B cell (primary cell): ENCODE measurements around the gene LSMEM2. TPM values are rescaled to one million over a fixed set of nuclear protein-coding genes. Genes with fewer than 3 reads are reported as not detected.

Experiments
- ATAC-seq: fragments of 200-7000 bp; cut with Tn5 transposase; one replicate; pipeline ENCODE4 v1.10.0; 2021; ENCODE audit warnings: low read depth, mild to moderate bottlenecking, moderate number of reproducible peaks, moderate library complexity
- CTCF ChIA-PET: fragments of 350-600 bp; sonication (Branson Sonifier 250); formaldehyde crosslinking; loops from one replicate; lab custom pipeline; 2021; ENCODE audit warnings: antibody characterized with exemption, inconsistent platforms; lab: Charles Lee
- POLR2A ChIA-PET: fragments of 350-600 bp; sonication (Branson Sonifier 250); formaldehyde crosslinking; loops from one replicate; lab custom pipeline; 2021; ENCODE audit warnings: antibody characterized with exemption; lab: Charles Lee
- DNase-seq: peaks from one replicate; pipeline ENCODE4 v3.0.0; 2013
- H2AFZ ChIP-seq: 2 replicates; pipeline ENCODE4 v1.6.1; 2012; ENCODE audit warnings: mild to moderate bottlenecking, low read depth, low read length; ENCODE audit not compliant: insufficient read depth, poor library complexity, severe bottlenecking
- H3K27ac ChIP-seq, 2 donors: 1 replicate in 1 of 2; 2 replicates in 1 of 2; pipeline ENCODE4 v1.5.1; 2012 to 2013; ENCODE audit warnings: low read length in 2 of 2, mild to moderate bottlenecking in 2 of 2, moderate library complexity in 1 of 2
- H3K27me3 ChIP-seq, 4 experiments: fragments of 200-600 bp in 1 of 4; sonication (generic) in 1 of 4; replicated peaks in 1 of 4; 1 replicate in 2 of 4; 2 replicates in 2 of 4; pipeline versions ENCODE4 v1.6.1 to v1.7.0; 2013 to 2016; ENCODE audit warnings: low read length in 3 of 4, mild to moderate bottlenecking in 2 of 4, mixed read lengths in 1 of 4, moderate library complexity in 1 of 4; ENCODE audit not compliant: insufficient read depth in 4 of 4, control insufficient read depth in 3 of 4; ENCODE audit errors: control extremely low read depth in 1 of 4
- H3K36me3 ChIP-seq, 2 experiments: replicated peaks in 1 of 2; 1 replicate in 1 of 2; 2 replicates in 1 of 2; pipeline versions ENCODE4 v1.6.1 to v1.7.1; 2013; ENCODE audit warnings: low read length in 1 of 2; ENCODE audit not compliant: insufficient read depth in 2 of 2, control insufficient read depth in 1 of 2; ENCODE audit errors: control extremely low read depth in 1 of 2, extremely low read depth in 1 of 2
- H3K4me1 ChIP-seq, 2 donors: fragments of 200-600 bp in 1 of 2; sonication (generic) in 1 of 2; 1 replicate in 1 of 2; 2 replicates in 1 of 2; pipeline versions ENCODE4 v1.5.1 to v1.6.1; 2013 to 2017; ENCODE audit warnings: low read length in 2 of 2; ENCODE audit not compliant: control insufficient read depth in 2 of 2, insufficient read depth in 2 of 2
- H3K4me2 ChIP-seq: replicated peaks from 2 replicates; pipeline ENCODE3; 2012; ENCODE audit warnings: mild to moderate bottlenecking, low read depth, low read length; ENCODE audit not compliant: poor library complexity, severe bottlenecking
- H3K4me3 ChIP-seq, 5 experiments: fragments of 200-600 bp in 1 of 5; sonication (generic) in 1 of 5; 1 replicate in 3 of 5; 2 replicates in 2 of 5; pipeline versions ENCODE4 v1.5.1 to v1.7.0; 2011 to 2016; ENCODE audit warnings: low read length in 4 of 5, mild to moderate bottlenecking in 4 of 5, low read depth in 2 of 5, control low read depth in 1 of 5, moderate library complexity in 1 of 5; ENCODE audit not compliant: insufficient read depth in 1 of 5; ENCODE audit errors: control extremely low read depth in 1 of 5, extremely low read depth in 1 of 5
- H3K79me2 ChIP-seq: fragments of 200-600 bp; sonication (generic); one replicate; pipeline ENCODE4 v1.6.0; 2016; ENCODE audit warnings: low read length; ENCODE audit not compliant: control insufficient read depth, insufficient read depth
- H3K9ac ChIP-seq: fragments of 200-600 bp; sonication (generic); 2 replicates; pipeline ENCODE4 v1.6.1; 2017; ENCODE audit warnings: mild to moderate bottlenecking, low read length, moderate library complexity
- H3K9me3 ChIP-seq, 3 donors: one replicate each; pipeline versions ENCODE4 v1.6.1 to v1.7.1; 2013; ENCODE audit warnings: low read length in 2 of 3; ENCODE audit not compliant: control insufficient read depth in 2 of 3, insufficient read depth in 1 of 3; ENCODE audit errors: control extremely low read depth in 1 of 3
- H4K20me1 ChIP-seq: 2 replicates; pipeline ENCODE4 v1.6.0; 2012; ENCODE audit warnings: mild to moderate bottlenecking, low read length; ENCODE audit not compliant: insufficient read depth, control insufficient read depth, poor library complexity, severe bottlenecking
- H3K27ac Mint-ChIP-seq: one replicate; pipeline ENCODE4 v1.8.0; 2021; ENCODE audit warnings: mixed read lengths
- H3K27me3 Mint-ChIP-seq: one replicate; pipeline ENCODE4 v1.8.0; 2021; ENCODE audit warnings: mixed read lengths
- H3K4me1 Mint-ChIP-seq: one replicate; pipeline ENCODE4 v1.8.0; 2021; ENCODE audit warnings: mixed read lengths
- H3K4me3 Mint-ChIP-seq: one replicate; pipeline ENCODE4 v1.8.0; 2021; ENCODE audit warnings: mixed read lengths
- H3K9me3 Mint-ChIP-seq: one replicate; pipeline ENCODE4 v1.8.0; 2022; ENCODE audit warnings: mixed read lengths; ENCODE audit not compliant: insufficient read depth
- EZH2 ChIP-seq: IDR thresholded peaks from 2 replicates; pipeline ENCODE4 v1.6.1; 2012; ENCODE audit warnings: borderline replicate concordance, low read depth, mild to moderate bottlenecking, moderate library complexity, low read length; ENCODE audit not compliant: insufficient read depth, poor library complexity, severe bottlenecking
- WGBS: methylation state at CpG from one replicate; pipeline ENCODE4 v1.1.5; 2013; ENCODE audit warnings: missing lambda C conversion rate; ENCODE audit not compliant: insufficient coverage; 5-methylcytosine and 5-hydroxymethylcytosine counted together
- intact Hi-C: fragments of 100-400 bp; cut with micrococcal nuclease; formaldehyde crosslinking; loops from one replicate; pipeline ENCODE4 v1.10.0; 2022
- polyA plus RNA-seq: library from polyadenylated mRNA; depleted of rRNA; stranded (reverse); fragments of >200 nt; gene quantifications from 2 replicates; pipeline ENCODE4 v1.2.3, GENCODE V29; 2012
- total RNA-seq, 2 donors: library from RNA; stranded (reverse); fragments of 120-200 nt in 1 of 2; gene quantifications; 1 replicate in 1 of 2; 2 replicates in 1 of 2; pipeline versions ENCODE4 v1.2.3 to v1.2.4, GENCODE V29; 2013 to 2022
- TF ChIP-seq, protein P1 (sequence below): fragments of 200-600 bp; IDR thresholded peaks from one replicate; pipeline ENCODE4 v1.8.0; 2022; ENCODE audit warnings: antibody characterized with exemption, mild to moderate bottlenecking

Gene LSMEM2
- total and polyA plus RNA-seq, 2 donors (not counting 1 experiment from before 2014, with no cell fraction given): not detected

DNA sequence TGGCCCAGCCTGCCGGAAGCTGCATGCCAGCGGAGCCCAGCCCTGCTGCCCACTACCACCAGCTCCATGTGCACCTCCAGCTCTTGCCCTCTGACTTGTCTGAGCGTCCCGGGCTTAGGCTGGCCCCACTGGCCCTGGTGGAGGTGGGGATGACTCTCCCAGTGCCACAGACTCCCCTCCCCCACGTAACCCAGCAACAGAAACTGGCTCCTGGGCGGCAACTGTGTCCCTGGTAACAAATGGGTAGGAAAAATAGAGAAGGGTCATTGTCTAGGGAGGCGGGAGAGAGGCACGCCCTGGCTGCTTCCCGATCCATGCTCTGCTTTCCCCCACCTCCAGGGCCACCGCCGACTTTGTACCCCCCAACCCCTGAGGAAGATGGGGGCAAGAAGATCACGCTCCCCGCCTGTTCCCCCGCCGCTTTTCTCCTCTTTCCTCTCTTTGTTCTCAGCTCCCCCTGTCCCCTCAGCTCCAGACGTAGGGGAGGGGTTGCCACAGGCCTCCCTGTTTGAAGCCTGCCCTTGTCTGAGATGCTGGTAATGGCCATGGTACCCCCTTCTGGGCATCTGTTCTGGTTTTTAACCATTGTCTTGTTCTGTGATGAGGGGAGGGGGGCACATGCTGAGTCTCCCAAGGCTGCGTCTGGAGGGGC, 20.7 kb upstream of the LSMEM2 start:
- Histone ChIP-seq H2AFZ (no peak overlapping the region), H3K79me2 (peaks cover 24% of the 10 kb centered on the region), H3K9ac (no peak overlapping the region), H3K4me3 (no peak overlapping the region), H3K9me3 (no peaks in the 10 kb centered on the region), H3K27me3 (no peaks in the 10 kb centered on the region), H3K4me1 (peaks cover 12 to 23% of the 10 kb centered on the region in 2 donors), H3K27ac (no peak overlapping the region), H3K36me3 (peaks cover 0 to 48% of the 10 kb centered on the region in 2 experiments), H3K4me2 (no peak overlapping the region), H4K20me1 (peaks cover 66% of the 10 kb centered on the region)
- CTCF ChIA-PET: interaction anchor here (0.6 to 27.3 kb wide), 8 partner anchors 8 to 261 kb away, joined by 3 to 596 read pairs (median 4); partner anchors contain the start of genes GNAI2 and HYAL2
- POLR2A ChIA-PET: interaction anchor here (1.1 to 2.0 kb wide), 2 partner anchors 11 to 30 kb away, joined by 4 to 21 read pairs; no protein-coding TSS in a partner anchor
- H3K4me3 Mint-ChIP-seq: no peak overlapping the region
- 96% methylated on average over 10 of the region's 17 CpGs for WGBS
- H3K27ac Mint-ChIP-seq: no peak overlapping the region
- DNase-seq (no peak), ATAC-seq (no peak)
- H3K4me1 Mint-ChIP-seq: peaks cover 20% of the 10 kb centered on the region
- intact Hi-C loops: no loop called here
- H3K27me3 Mint-ChIP-seq: no peaks in the 10 kb centered on the region
- H3K9me3 Mint-ChIP-seq: no peaks in the 10 kb centered on the region
- TF ChIP-seq, protein P1, sequence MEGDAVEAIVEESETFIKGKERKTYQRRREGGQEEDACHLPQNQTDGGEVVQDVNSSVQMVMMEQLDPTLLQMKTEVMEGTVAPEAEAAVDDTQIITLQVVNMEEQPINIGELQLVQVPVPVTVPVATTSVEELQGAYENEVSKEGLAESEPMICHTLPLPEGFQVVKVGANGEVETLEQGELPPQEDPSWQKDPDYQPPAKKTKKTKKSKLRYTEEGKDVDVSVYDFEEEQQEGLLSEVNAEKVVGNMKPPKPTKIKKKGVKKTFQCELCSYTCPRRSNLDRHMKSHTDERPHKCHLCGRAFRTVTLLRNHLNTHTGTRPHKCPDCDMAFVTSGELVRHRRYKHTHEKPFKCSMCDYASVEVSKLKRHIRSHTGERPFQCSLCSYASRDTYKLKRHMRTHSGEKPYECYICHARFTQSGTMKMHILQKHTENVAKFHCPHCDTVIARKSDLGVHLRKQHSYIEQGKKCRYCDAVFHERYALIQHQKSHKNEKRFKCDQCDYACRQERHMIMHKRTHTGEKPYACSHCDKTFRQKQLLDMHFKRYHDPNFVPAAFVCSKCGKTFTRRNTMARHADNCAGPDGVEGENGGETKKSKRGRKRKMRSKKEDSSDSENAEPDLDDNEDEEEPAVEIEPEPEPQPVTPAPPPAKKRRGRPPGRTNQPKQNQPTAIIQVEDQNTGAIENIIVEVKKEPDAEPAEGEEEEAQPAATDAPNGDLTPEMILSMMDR: no peak
- no peak for TF ChIP-seq EZH2

DNA sequence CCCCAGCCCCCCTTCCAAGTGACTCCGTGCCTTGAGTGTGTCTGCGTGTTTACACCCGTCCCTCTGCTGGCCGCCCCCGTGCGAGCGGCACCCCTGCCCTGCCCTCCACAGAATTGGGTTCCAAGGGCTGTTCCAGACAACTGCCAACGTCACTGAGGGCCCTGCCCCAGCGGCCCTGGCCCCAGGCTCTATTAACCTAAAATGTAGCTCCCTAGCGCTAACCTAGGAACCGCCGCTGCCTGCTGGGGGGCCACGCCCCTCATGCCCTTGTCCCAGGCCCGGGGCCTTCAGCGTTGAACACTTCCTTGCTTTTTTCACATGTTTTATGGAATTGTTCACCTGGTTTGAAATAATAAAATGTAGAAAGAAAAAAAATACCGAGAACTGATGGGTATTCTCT, 19.9 kb upstream of the LSMEM2 start:
- Mint-ChIP-seq H3K27ac (no peak overlapping the region), H3K27me3 (no peaks in the 10 kb centered on the region), H3K4me1 (peaks cover 17% of the 10 kb centered on the region), H3K4me3 (no peak overlapping the region), H3K9me3 (no peaks in the 10 kb centered on the region)
- POLR2A ChIA-PET: interaction anchor here (1.1 to 2.0 kb wide), 2 partner anchors 12 to 31 kb away, joined by 4 to 21 read pairs; no protein-coding TSS in a partner anchor
- no peak overlapping the region for H2AFZ ChIP-seq
- peaks cover 58% of the 10 kb centered on the region for H4K20me1 ChIP-seq
- CTCF ChIA-PET: interaction anchor here (0.6 to 27.3 kb wide), 8 partner anchors 8 to 260 kb away, joined by 3 to 596 read pairs (median 4); partner anchors contain the start of genes GNAI2 and HYAL2
- H3K79me2 ChIP-seq: peaks cover 16% of the 10 kb centered on the region
- no peak overlapping the region for H3K4me2 ChIP-seq
- intact Hi-C loops: no loop called here
- no peak overlapping the region for H3K4me3 ChIP-seq
- no peak overlapping the region for H3K9ac ChIP-seq
- H3K9me3 ChIP-seq: no peaks in the 10 kb centered on the region
- WGBS: 96% methylated on average over 10 of the region's 16 CpGs
- TF ChIP-seq, protein P1: no peak
- no peak for TF ChIP-seq EZH2
- no peaks in the 10 kb centered on the region for H3K27me3 ChIP-seq
- H3K27ac ChIP-seq: no peak overlapping the region
- H3K4me1 ChIP-seq: peaks cover 12 to 23% of the 10 kb centered on the region in 2 donors
- peaks cover 0 to 41% of the 10 kb centered on the region in 2 experiments for H3K36me3 ChIP-seq
- no peak for DNase-seq
- no peak for ATAC-seq
